K562 (cell line): ENCODE measurements around the gene KSR2.

Experiments used
- BRF1 ChIP-seq: IDR thresholded peaks from 3 replicates; pipeline ENCODE4 v1.6.1; 2011; ENCODE audit warnings: borderline replicate concordance, mild to moderate bottlenecking; ENCODE audit not compliant: insufficient read length; ENCODE audit errors: extremely low read depth
- CHD1 ChIP-seq: fragments of 200-600 bp; sonication (generic); IDR thresholded peaks from one replicate; pipeline ENCODE4 v1.6.1; 2012; ENCODE audit warnings: mild to moderate bottlenecking, moderate library complexity, low read length, inconsistent platforms
- CTBP1 ChIP-seq: fragments of 450-650 bp; IDR thresholded peaks from 2 replicates; pipeline ENCODE4 v1.6.1; 2016; ENCODE audit warnings: borderline replicate concordance
- FOXK2 ChIP-seq, 2 experiments: fragments of 450-650 bp; IDR thresholded peaks in 1 of 2; conservative IDR thresholded peaks in 1 of 2; 2 replicates each; pipeline ENCODE4 v1.6.1; 2016; ENCODE audit warnings: low read depth in 2 of 2, mild to moderate bottlenecking in 1 of 2
- FOXM1 ChIP-seq, 2 experiments: fragments of 450-650 bp in 1 of 2; sonication (generic) in 1 of 2; formaldehyde crosslinking in 1 of 2; IDR thresholded peaks; 2 replicates each; pipeline versions ENCODE4 v1.6.1 to v1.9.0; 2017 to 2022; ENCODE audit warnings: low read depth in 2 of 2, mild to moderate bottlenecking in 2 of 2, missing genetic modification reagents in 1 of 2, moderate library complexity in 1 of 2
- FOXO4 ChIP-seq: fragments of 450-650 bp; formaldehyde crosslinking; IDR thresholded peaks from 2 replicates; pipeline ENCODE4 v1.4.0; 2020; ENCODE audit warnings: mild to moderate bottlenecking, moderate library complexity
- MTA2 ChIP-seq: fragments of 450-650 bp; IDR thresholded peaks from 2 replicates; pipeline ENCODE4 v1.6.1; 2016; ENCODE audit warnings: low read depth
- RCOR1 ChIP-seq, 2 experiments: IDR thresholded peaks; 2 replicates each; pipeline ENCODE4 v1.6.1; 2012; ENCODE audit warnings: low read depth in 2 of 2, low read length in 2 of 2, borderline replicate concordance in 1 of 2, improper control_type of control experiment in 1 of 2
- TAF1 ChIP-seq: IDR thresholded peaks from 2 replicates; pipeline ENCODE4 v1.6.1; 2011; ENCODE audit warnings: mild to moderate bottlenecking, low read length, moderate library complexity; ENCODE audit not compliant: insufficient read depth, control insufficient read depth, severe bottlenecking; ENCODE audit errors: extremely low read depth
- ZFP36 ChIP-seq: fragments of 150-350 bp; IDR thresholded peaks from 2 replicates; pipeline ENCODE4 v1.6.1; 2018; ENCODE audit warnings: low read length, low read depth; ENCODE audit not compliant: partially characterized antibody
- ZNF77 ChIP-seq: fragments of 250-450 bp; sonication (Bioruptor Pico); IDR thresholded peaks from 2 replicates; pipeline ENCODE4 v1.5.0; 2020

DNA sequence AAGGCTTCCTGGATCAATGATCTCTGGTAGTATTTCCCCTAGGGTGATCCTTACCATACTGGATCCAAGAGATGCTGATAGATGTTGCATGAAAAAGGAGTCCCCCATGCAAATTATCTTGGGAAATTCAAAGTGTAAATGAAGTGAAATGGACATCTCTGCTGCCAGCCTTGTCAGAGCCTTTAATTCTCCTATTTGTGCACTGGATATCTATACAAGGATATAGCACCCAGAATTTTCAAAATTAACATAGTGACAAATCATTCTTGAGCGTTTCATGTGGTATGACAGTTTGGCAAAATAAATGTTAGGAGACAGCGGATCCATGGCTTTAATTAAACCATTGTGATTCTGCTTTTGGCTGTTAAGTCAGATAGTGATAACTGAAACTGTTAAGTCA is 260.9 kb downstream of the KSR2 start:
- TF ChIP-seq MTA2 (no peak), TAF1 (no peak), FOXO4 (no peak), ZFP36 (no peak), FOXM1 (IDR thresholded peaks at IDR 0.05; ENCODE audit: low read depth) (no peak), FOXM1 (CRISPR knock-in tag; IDR thresholded peaks at IDR 0.05; ENCODE audit: low read depth) (no peak), BRF1 (no peak), CHD1 (no peak), ZNF77 (CRISPR knock-in tag) (no peak), RCOR1 (IDR thresholded peaks at IDR 0.05; ENCODE audit: borderline replicate concordance in 1 of 2, low read depth in 2 of 2, low read length in 2 of 2) (no peak), FOXK2 (conservative IDR thresholded peaks at IDR 0.05 in 1 of 2, IDR thresholded peaks at IDR 0.05 in 1 of 2; ENCODE audit: low read depth in 2 of 2) (no peak), CTBP1 (no peak)
